ENCODE measurements around the gene ACP7.
"Not testable (repeated sequence)": the region's sequence is repeated elsewhere in the genome, so short reads cannot be mapped to it uniquely, and the experiment has no call there.

Gene ACP7

GRCh38 chr19:39132344-39132969, 48.3 kb downstream of the ACP7 start:
- no peak for DNase-seq (ENCODE audit: low read depth)

- no peak for DNase-seq (ENCODE audit: low read depth)
These were observed 49.5 kb downstream of the ACP7 start for GRCh38 chr19:39133431-39134270.

GRCh38 chr19:39135701-39136100, 51.5 kb downstream of the ACP7 start:
- DNase-seq (ENCODE audit: low read depth): no peak

- no peak for DNase-seq (ENCODE audit: low read depth)
These were observed 52.2 kb downstream of the ACP7 start for GRCh38 chr19:39136225-39136940.

GRCh38 chr19:39137131-39137530, 53.0 kb downstream of the ACP7 start:
- DNase-seq (ENCODE audit: low read depth): no peak

GRCh38 chr19:39138221-39139211, 54.3 kb downstream of the ACP7 start:
- DNase-seq (ENCODE audit: low read depth): no peak

GRCh38 chr19:39139305-39139874, 55.2 kb downstream of the ACP7 start:
- no peak for DNase-seq (ENCODE audit: low read depth)

GRCh38 chr19:39139971-39140453, 55.8 kb downstream of the ACP7 start:
- DNase-seq (ENCODE audit: low read depth): no peak

GRCh38 chr19:39140594-39140993, 56.4 kb downstream of the ACP7 start:
- DNase-seq (ENCODE audit: low read depth): no peak

- DNase-seq (ENCODE audit: low read depth): no peak
These were observed 57.8 kb downstream of the ACP7 start for GRCh38 chr19:39141929-39142328.

GRCh38 chr19:39142630-39143029, 58.5 kb downstream of the ACP7 start:
- no peak for DNase-seq (ENCODE audit: low read depth)

- DNase-seq (ENCODE audit: low read depth): not testable (repeated sequence)
These were observed 59.7 kb downstream of the ACP7 start for GRCh38 chr19:39143757-39144289.

GRCh38 chr19:39144290-39145071, 60.3 kb downstream of the ACP7 start:
- no peak for DNase-seq (ENCODE audit: low read depth)

GRCh38 chr19:39145180-39145953, 61.2 kb downstream of the ACP7 start:
- no peak for DNase-seq (ENCODE audit: low read depth)

- DNase-seq (ENCODE audit: low read depth): no peak
These were observed 61.9 kb downstream of the ACP7 start for GRCh38 chr19:39146091-39146490.

- no peak for DNase-seq (ENCODE audit: low read depth)
These were observed 62.7 kb downstream of the ACP7 start for GRCh38 chr19:39146686-39147450.

- DNase-seq (ENCODE audit: low read depth): no peak
These were observed 63.3 kb downstream of the ACP7 start for GRCh38 chr19:39147480-39147879.

- no peak for DNase-seq (ENCODE audit: low read depth)
These were observed 64.9 kb downstream of the ACP7 start for GRCh38 chr19:39148939-39149529.
